Smooth muscle cell (in vitro differentiated cells): ENCODE results near the gene KRTAP5-4. TPM values are rescaled to one million over a fixed set of nuclear protein-coding genes. Genes with fewer than 3 reads are reported as not detected.
"Not testable (repeated sequence)": the region's sequence is repeated elsewhere in the genome, so short reads cannot be mapped to it uniquely, and the experiment has no call there.

Source experiments
- DNase-seq: peaks from one replicate; lab custom pipeline; 2025; ENCODE audit not compliant: unreplicated experiment; lab: John Stamatoyannopoulos, UW
- H2AFZ ChIP-seq: fragments of 200-600 bp; sonication (generic); 2 replicates; pipeline ENCODE4 v1.6.0; 2016; ENCODE audit warnings: antibody characterized with exemption, low read depth, mild to moderate bottlenecking
- H3F3A ChIP-seq: fragments of 200-600 bp; sonication (generic); 2 replicates; pipeline ENCODE4 v1.6.0; 2017; ENCODE audit warnings: antibody characterized with exemption, low read depth
- H3K27ac ChIP-seq: fragments of 200-600 bp; sonication (generic); 2 replicates; pipeline ENCODE4 v1.5.1; 2016; ENCODE audit warnings: low read depth, mild to moderate bottlenecking
- H3K27me3 ChIP-seq: fragments of 200-600 bp; sonication (generic); 2 replicates; pipeline ENCODE4 v1.6.1; 2016; ENCODE audit warnings: low read depth, mild to moderate bottlenecking
- H3K36me3 ChIP-seq: fragments of 200-600 bp; sonication (generic); 2 replicates; pipeline ENCODE4 v1.5.1; 2016; ENCODE audit warnings: low read depth
- H3K4me1 ChIP-seq: fragments of 200-600 bp; sonication (generic); 2 replicates; pipeline ENCODE4 v1.5.1; 2016; ENCODE audit warnings: low read depth
- H3K4me2 ChIP-seq: fragments of 200-600 bp; sonication (generic); 2 replicates; pipeline ENCODE4 v1.6.0; 2016; ENCODE audit warnings: mild to moderate bottlenecking
- H3K4me3 ChIP-seq: fragments of 200-600 bp; sonication (generic); 2 replicates; pipeline ENCODE4 v1.5.1; 2016; ENCODE audit warnings: mild to moderate bottlenecking
- H3K79me2 ChIP-seq: fragments of 200-600 bp; sonication (generic); 2 replicates; pipeline ENCODE4 v1.6.0; 2016; ENCODE audit warnings: low read depth, mild to moderate bottlenecking
- H3K9ac ChIP-seq: fragments of 200-600 bp; sonication (generic); 2 replicates; pipeline ENCODE4 v1.6.0; 2016; ENCODE audit warnings: low read depth
- H3K9me3 ChIP-seq: fragments of 200-600 bp; sonication (generic); replicated peaks from 2 replicates; pipeline ENCODE4 v1.5.1; 2016; ENCODE audit warnings: low read depth
- H4K20me1 ChIP-seq: fragments of 200-600 bp; sonication (generic); 2 replicates; pipeline ENCODE4 v1.6.0; 2016; ENCODE audit warnings: low read depth
- WGBS: methylation state at CpG from one replicate; pipeline ENCODE4 v1.1.7; 2016; ENCODE audit warnings: low lambda C conversion rate; 5-methylcytosine and 5-hydroxymethylcytosine counted together
- polyA plus RNA-seq: library from polyadenylated mRNA; unstranded; fragments of >200 nt; fragmentation: Nextera tagmentation; extraction: Ambion mirVana; gene quantifications from 2 replicates; pipeline ENCODE4 v1.2.1, GENCODE V29; 2016
- total RNA-seq: library from RNA; depleted of rRNA; stranded (reverse); fragments of >200 nt; gene quantifications from 2 replicates; pipeline ENCODE4 v1.2.3, GENCODE V29; 2014
- TF ChIP-seq, protein P1 (sequence below): fragments of 200-600 bp; sonication (generic); IDR thresholded peaks from 2 replicates; pipeline ENCODE4 v1.5.1; 2017; ENCODE audit warnings: borderline replicate concordance, mild to moderate bottlenecking, antibody characterized with exemption; ENCODE audit not compliant: insufficient read depth, poor library complexity, severe bottlenecking

Gene KRTAP5-4
- total and polyA plus RNA-seq, 2 experiments from 2014 or later, result not detected

DNA sequence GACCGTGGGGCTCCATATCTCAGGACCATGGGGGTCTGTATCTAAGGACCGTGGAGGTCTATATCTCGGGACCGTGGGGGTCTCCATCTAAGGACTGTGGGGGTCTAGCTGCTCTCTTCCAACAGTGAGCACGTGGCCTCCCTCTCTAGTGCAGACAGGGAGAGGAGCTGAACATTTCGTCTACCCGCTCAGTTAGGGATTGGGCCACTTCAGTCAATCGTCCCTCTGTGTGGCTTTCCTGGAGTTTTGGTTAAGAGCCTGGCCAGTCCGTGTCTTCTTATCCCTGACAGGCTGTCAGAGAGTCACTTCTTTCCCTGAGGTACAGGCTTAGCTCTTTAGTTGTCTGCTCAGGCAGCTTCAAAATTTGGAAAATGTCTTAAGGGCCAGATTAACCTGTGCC is 40.0 kb downstream of the KRTAP5-4 start:
- TF ChIP-seq, protein P1, sequence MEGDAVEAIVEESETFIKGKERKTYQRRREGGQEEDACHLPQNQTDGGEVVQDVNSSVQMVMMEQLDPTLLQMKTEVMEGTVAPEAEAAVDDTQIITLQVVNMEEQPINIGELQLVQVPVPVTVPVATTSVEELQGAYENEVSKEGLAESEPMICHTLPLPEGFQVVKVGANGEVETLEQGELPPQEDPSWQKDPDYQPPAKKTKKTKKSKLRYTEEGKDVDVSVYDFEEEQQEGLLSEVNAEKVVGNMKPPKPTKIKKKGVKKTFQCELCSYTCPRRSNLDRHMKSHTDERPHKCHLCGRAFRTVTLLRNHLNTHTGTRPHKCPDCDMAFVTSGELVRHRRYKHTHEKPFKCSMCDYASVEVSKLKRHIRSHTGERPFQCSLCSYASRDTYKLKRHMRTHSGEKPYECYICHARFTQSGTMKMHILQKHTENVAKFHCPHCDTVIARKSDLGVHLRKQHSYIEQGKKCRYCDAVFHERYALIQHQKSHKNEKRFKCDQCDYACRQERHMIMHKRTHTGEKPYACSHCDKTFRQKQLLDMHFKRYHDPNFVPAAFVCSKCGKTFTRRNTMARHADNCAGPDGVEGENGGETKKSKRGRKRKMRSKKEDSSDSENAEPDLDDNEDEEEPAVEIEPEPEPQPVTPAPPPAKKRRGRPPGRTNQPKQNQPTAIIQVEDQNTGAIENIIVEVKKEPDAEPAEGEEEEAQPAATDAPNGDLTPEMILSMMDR, result no peak
- H3F3A ChIP-seq, result no peaks in the 10 kb centered on the region
- no peaks in the 10 kb centered on the region for H3K36me3 ChIP-seq

DNA sequence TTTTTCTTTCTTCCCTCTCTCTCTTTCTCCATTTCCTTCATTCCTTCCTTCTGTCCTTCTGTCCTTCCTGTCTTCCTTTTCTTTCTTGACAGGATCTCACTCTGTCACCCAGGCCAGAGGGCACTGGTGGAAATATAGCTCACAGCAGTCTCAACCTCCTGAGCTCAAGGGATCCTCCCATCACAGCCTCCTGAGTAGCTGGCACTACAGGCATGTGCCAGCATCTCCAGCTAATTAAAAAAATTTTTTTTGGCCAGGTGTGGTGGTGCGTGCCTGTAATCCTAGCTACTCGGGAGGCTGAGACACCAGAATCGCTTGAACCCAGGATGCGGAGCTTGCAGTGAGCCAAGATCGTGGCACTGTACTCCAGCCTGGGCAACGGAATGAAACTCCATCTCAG is 45.1 kb downstream of the KRTAP5-4 start:
- H3K4me2 ChIP-seq, result no peak overlapping the region
- H3F3A ChIP-seq, result no peaks in the 10 kb centered on the region
- no peaks in the 10 kb centered on the region for H3K4me1 ChIP-seq
- no peaks in the 10 kb centered on the region for H4K20me1 ChIP-seq
- no peaks in the 10 kb centered on the region for H3K9me3 ChIP-seq
- no peak overlapping the region for H3K9ac ChIP-seq
- no peak overlapping the region for H3K27ac ChIP-seq
- 87% methylated on average over 6 of the region's 6 CpGs for WGBS
- H2AFZ ChIP-seq, result no peak overlapping the region
- H3K27me3 ChIP-seq, result peaks cover 29% of the 10 kb centered on the region
- H3K36me3 ChIP-seq, result no peaks in the 10 kb centered on the region
- TF ChIP-seq, protein P1, result no peak
- DNase-seq, result no peak
- no peak overlapping the region for H3K4me3 ChIP-seq
- H3K79me2 ChIP-seq, result no peaks in the 10 kb centered on the region

More for the DNA sequence above, 40.0 kb downstream of the KRTAP5-4 start:
- DNase-seq, result no peak
- Histone ChIP-seq H4K20me1 (no peaks in the 10 kb centered on the region), H2AFZ (no peak overlapping the region), H3K4me1 (no peaks in the 10 kb centered on the region), H3K27me3 (no peaks in the 10 kb centered on the region), H3K4me3 (no peak overlapping the region), H3K9me3 (no peaks in the 10 kb centered on the region), H3K9ac (no peak overlapping the region), H3K27ac (no peak overlapping the region), H3K4me2 (no peak overlapping the region), H3K79me2 (no peaks in the 10 kb centered on the region)
- WGBS, result 91% methylated on average over 9 of the region's 9 CpGs

DNA sequence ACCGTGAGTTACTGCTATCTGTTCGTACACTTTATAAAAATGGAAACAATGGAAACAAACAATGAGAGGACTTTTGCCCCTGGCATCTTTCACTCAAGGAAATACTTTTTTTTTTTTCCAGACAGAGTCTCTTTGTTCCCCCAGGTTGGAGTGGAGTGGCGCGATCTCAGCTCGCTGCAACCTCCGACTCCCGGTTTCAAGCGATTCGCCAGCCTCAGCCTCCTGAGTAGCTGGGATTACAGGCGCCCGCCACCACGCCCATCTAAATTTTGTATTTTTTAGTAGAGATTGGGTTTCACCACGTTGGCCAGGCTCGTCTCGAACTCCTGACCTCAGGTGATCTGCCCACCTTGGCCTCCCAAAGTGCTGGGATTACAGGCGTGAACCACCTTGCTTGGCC is 46.2 kb downstream of the KRTAP5-4 start:
- not testable (repeated sequence) for H2AFZ ChIP-seq, H3K9ac ChIP-seq, H3K4me1 ChIP-seq, H3K9me3 ChIP-seq, H3K36me3 ChIP-seq, DNase-seq, H4K20me1 ChIP-seq, H3K79me2 ChIP-seq, H3K4me3 ChIP-seq, H3K4me2 ChIP-seq, H3K27ac ChIP-seq, H3F3A ChIP-seq
- WGBS, result 90% methylated on average over 16 of the region's 16 CpGs
- peaks cover 29% of the 10 kb centered on the region for H3K27me3 ChIP-seq

DNA sequence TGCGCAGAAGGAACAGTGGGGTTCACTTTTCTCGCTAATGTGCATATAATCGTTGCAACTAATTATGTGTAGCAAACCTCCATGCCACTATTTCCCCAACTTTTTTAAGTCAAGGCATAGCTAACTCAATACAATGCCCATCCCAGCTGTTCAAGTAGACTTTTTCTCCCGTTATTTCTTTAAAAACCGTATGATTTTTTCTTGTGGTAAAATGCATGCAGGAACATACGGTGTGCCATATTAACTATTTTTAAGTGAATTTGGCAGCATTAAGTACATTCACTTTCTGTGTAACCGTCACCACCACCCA is 47.0 kb downstream of the KRTAP5-4 start:
- H3K4me3 ChIP-seq, result no peak overlapping the region
- H3F3A ChIP-seq, result no peaks in the 10 kb centered on the region
- DNase-seq, result no peak
- peaks cover 13% of the 10 kb centered on the region for H4K20me1 ChIP-seq
- WGBS, result 36% methylated on average over 7 of the region's 7 CpGs
- no peaks in the 10 kb centered on the region for H3K4me1 ChIP-seq
- no peaks in the 10 kb centered on the region for H3K36me3 ChIP-seq
- no peak overlapping the region for H3K9ac ChIP-seq
- peaks cover 6% of the 10 kb centered on the region for H3K79me2 ChIP-seq
- TF ChIP-seq, protein P1, result no peak
- H3K27ac ChIP-seq, result no peak overlapping the region
- H3K9me3 ChIP-seq, result no peaks in the 10 kb centered on the region
- H2AFZ ChIP-seq, result no peak overlapping the region
- no peak overlapping the region for H3K4me2 ChIP-seq
- H3K27me3 ChIP-seq, result peaks cover 29% of the 10 kb centered on the region
